ENCODE measurements around the gene SEC14L1. TPM values are rescaled to one million over a fixed set of nuclear protein-coding genes. Genes with fewer than 3 reads are reported as not detected.

Gene SEC14L1
- total RNA-seq, 2 donors from 2014 or later = 31.0 to 38.8 TPM

- TF ChIP-seq, protein P1, sequence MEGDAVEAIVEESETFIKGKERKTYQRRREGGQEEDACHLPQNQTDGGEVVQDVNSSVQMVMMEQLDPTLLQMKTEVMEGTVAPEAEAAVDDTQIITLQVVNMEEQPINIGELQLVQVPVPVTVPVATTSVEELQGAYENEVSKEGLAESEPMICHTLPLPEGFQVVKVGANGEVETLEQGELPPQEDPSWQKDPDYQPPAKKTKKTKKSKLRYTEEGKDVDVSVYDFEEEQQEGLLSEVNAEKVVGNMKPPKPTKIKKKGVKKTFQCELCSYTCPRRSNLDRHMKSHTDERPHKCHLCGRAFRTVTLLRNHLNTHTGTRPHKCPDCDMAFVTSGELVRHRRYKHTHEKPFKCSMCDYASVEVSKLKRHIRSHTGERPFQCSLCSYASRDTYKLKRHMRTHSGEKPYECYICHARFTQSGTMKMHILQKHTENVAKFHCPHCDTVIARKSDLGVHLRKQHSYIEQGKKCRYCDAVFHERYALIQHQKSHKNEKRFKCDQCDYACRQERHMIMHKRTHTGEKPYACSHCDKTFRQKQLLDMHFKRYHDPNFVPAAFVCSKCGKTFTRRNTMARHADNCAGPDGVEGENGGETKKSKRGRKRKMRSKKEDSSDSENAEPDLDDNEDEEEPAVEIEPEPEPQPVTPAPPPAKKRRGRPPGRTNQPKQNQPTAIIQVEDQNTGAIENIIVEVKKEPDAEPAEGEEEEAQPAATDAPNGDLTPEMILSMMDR (IDR thresholded peaks at IDR 0.05) = no peak
- intact Hi-C loops (cut with DNase I) = no loop called here
These were observed 37.3 kb downstream of the SEC14L1 start for GRCh38 chr17:77178050-77178449.

GRCh38 chr17:77178563-77178962, 37.8 kb downstream of the SEC14L1 start:
- no peak for DNase-seq
- H3K4me1 ChIP-seq = no peaks in the 10 kb centered on the region
- intact Hi-C loops (cut with DNase I) = no loop called here
- no peaks in the 10 kb centered on the region for H3K36me3 ChIP-seq
- H3K27me3 ChIP-seq = no peaks in the 10 kb centered on the region
- no peaks in the 10 kb centered on the region for H3K9me3 ChIP-seq
- TF ChIP-seq, protein P1 (IDR thresholded peaks at IDR 0.05) = no peak
- no peak overlapping the region for H3K4me3 ChIP-seq
- no peak overlapping the region for H3K9ac ChIP-seq (ENCODE audit: low read depth in 2 of 2, low read length in 2 of 2)
- no peak overlapping the region for H3K27ac ChIP-seq

More at GRCh38 chr17:77178050-77178449, 37.3 kb downstream of the SEC14L1 start:
- no peak for DNase-seq
- Histone ChIP-seq H3K9ac (ENCODE audit: low read depth in 2 of 2, low read length in 2 of 2) (no peak overlapping the region), H3K36me3 (no peaks in the 10 kb centered on the region), H3K4me1 (no peaks in the 10 kb centered on the region), H3K27me3 (no peaks in the 10 kb centered on the region), H3K27ac (no peak overlapping the region), H3K9me3 (no peaks in the 10 kb centered on the region), H3K4me3 (no peak overlapping the region)

GRCh38 chr17:77180503-77181357, 40.0 kb downstream of the SEC14L1 start:
- H3K27ac ChIP-seq = no peak overlapping the region
- DNase-seq = no peak
- no peaks in the 10 kb centered on the region for H3K9me3 ChIP-seq
- H3K27me3 ChIP-seq = no peaks in the 10 kb centered on the region
- intact Hi-C loops (cut with DNase I) = no loop called here
- no peak overlapping the region for H3K4me3 ChIP-seq
- TF ChIP-seq, protein P1 (IDR thresholded peaks at IDR 0.05) = no peak
- no peak overlapping the region for H3K9ac ChIP-seq (ENCODE audit: low read depth in 2 of 2, low read length in 2 of 2)
- H3K4me1 ChIP-seq = no peaks in the 10 kb centered on the region
- H3K36me3 ChIP-seq = no peaks in the 10 kb centered on the region

GRCh38 chr17:77182205-77183172, 41.7 kb downstream of the SEC14L1 start:
- H3K9ac ChIP-seq (ENCODE audit: low read depth in 2 of 2, low read length in 2 of 2) = no peak overlapping the region
- no peaks in the 10 kb centered on the region for H3K36me3 ChIP-seq
- H3K4me3 ChIP-seq = no peak overlapping the region
- DNase-seq = no peak
- H3K27me3 ChIP-seq = no peaks in the 10 kb centered on the region
- intact Hi-C loops (cut with DNase I) = no loop called here
- H3K4me1 ChIP-seq = no peaks in the 10 kb centered on the region
- no peak overlapping the region for H3K27ac ChIP-seq
- TF ChIP-seq, protein P1 (IDR thresholded peaks at IDR 0.05) = no peak
- H3K9me3 ChIP-seq = no peaks in the 10 kb centered on the region

GRCh38 chr17:77184474-77184873, 43.7 kb downstream of the SEC14L1 start:
- H3K27me3 ChIP-seq = no peaks in the 10 kb centered on the region
- no peak for DNase-seq
- no peak overlapping the region for H3K9ac ChIP-seq (ENCODE audit: low read depth in 2 of 2, low read length in 2 of 2)
- intact Hi-C loops (cut with DNase I) = no loop called here
- no peaks in the 10 kb centered on the region for H3K9me3 ChIP-seq
- no peak overlapping the region for H3K4me3 ChIP-seq
- TF ChIP-seq, protein P1 (IDR thresholded peaks at IDR 0.05) = no peak
- H3K27ac ChIP-seq = no peak overlapping the region
- H3K4me1 ChIP-seq = no peaks in the 10 kb centered on the region
- H3K36me3 ChIP-seq = no peaks in the 10 kb centered on the region

All from colonic mucosa (tissue), 4 donors.